HG02885 (cell line): Measurements from ENCODE around the gene SLC30A2.

Source experiments
- ATAC-seq: cut with Tn5 transposase; IDR thresholded peaks from one replicate; pipeline ENCODE4 v1.9.1; 2021; ENCODE audit warnings: mild to moderate bottlenecking; ENCODE audit not compliant: unreplicated experiment, poor library complexity

Gene SLC30A2

GRCh38 chr1:26025060-26025459 is 20.9 kb downstream of the SLC30A2 start:
- ATAC-seq = no peak

DNA sequence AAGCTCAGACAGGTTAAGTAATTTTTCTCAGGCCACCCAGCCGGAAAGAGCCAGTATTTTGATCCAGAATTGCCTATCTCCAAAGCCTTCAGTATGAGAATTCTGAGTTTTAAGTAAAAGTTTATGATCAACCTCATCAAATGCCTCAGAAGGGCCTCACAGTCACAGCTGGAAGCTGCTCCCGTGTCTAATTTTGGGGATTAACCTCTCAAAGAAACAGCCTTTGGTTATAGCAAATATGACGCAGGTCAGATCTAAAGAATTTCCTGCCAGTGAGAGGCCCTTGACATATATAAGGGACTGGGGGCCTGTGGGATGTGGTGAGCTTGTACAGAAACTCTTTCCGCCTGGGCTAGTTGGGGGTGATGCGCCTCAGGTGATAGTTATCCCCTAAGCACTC is 22.1 kb downstream of the SLC30A2 start:
- no peak for ATAC-seq

- no peak for ATAC-seq
Observed at GRCh38 chr1:26023009-26023408, 22.9 kb downstream of the SLC30A2 start.

- ATAC-seq = no peak
Observed at GRCh38 chr1:26022404-26022779, 23.5 kb downstream of the SLC30A2 start.

GRCh38 chr1:26021647-26022403 is 24.1 kb downstream of the SLC30A2 start, which contains the start of gene EXTL1:
Gene EXTL1 (plus strand): TSS chr1:26021775. CDS start chr1:26022647, 872 bp downstream.
- ATAC-seq = no peak

DNA sequence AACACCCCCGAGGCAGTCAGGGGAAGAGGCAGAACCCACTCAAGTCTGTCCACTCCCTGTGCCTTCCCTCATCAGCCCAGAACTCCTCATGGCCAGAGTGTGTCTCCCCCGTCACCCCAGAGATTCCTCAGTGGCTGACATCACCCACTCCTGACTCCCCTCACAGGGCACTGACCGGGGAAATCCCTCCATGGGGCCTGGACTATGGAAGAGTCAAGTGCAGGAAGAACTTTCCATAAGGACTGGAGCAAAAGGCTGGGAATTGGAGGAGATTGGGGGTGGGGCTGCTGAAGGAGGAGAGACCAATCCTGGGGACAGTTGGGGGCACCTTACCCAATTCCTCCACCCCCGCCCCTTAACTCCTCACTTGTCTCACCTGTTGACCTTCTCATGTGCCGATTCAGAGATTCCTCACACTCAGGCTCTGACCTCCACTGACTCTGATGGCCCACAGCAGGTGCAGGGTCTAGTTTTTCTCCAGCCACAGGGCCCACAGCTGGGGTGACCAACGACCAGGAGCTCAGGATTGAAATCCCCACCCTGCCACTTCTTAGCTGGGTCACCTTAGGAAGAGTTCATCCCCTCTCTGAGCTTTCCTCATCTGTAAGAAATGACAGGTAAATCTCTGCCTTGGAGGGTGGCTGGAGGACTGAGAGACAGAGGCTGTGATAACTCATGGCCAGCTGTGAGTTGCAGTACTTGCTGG is 24.8 kb downstream of the SLC30A2 start:
- no peak for ATAC-seq

DNA sequence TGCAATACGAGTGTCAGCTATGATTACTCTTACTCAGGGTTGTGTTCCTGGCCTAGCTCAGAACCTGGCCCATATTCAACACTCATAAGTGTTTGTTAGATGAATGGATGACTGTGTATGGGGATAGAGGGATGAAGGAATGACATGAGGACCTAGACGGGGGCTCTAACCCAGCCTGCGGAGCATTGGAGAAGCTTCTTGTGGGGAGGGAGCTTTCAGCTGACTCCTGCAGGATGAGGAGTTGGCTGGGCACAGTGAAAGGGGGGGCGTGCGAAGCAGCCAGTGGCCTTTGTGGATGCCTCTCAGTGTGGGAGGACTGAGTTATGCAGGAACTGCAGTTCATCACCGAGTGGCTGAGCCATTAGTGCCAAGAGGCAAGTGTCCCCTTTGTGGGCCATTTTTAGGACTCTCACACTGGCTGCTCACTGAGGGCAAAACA is 25.6 kb downstream of the SLC30A2 start:
- ATAC-seq = no peak

- ATAC-seq = no peak
Observed at GRCh38 chr1:26019641-26020315, 26.1 kb downstream of the SLC30A2 start.

GRCh38 chr1:26017606-26018005 is 28.3 kb downstream of the SLC30A2 start:
- no peak for ATAC-seq

DNA sequence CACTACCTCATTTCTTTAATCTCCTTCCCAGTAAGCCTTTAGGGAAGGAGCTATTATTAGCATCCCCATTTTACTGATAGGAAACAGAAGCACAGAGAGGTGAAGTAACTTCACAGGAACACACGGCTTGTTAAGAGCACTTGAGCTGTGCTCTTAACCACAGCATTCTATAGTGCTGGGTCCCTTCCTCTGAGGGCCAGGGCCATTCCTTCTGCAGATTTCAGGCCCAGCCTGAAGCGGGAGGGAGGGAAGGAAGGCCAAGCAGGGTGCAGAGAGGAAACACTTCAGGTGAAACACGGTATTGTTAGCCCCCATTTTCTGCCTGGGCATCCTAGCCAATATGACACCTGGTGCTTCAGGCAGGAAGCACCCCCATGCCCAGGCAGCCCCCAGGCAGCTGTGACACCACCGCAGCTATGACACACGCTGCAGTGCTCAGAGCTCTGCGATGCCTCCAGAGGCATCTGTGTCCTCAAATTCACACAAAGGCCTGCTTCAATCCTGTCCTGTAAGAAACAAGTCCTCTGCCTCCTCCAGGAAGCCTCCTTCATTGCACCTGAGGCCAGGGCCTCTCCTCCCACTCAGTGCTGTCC is 28.9 kb downstream of the SLC30A2 start:
- ATAC-seq = no peak

GRCh38 chr1:26016258-26016952 is 29.5 kb downstream of the SLC30A2 start:
- no peak for ATAC-seq

GRCh38 chr1:26015358-26015757 is 30.6 kb downstream of the SLC30A2 start:
- no peak for ATAC-seq

GRCh38 chr1:26014179-26014578 is 31.7 kb downstream of the SLC30A2 start:
- no peak for ATAC-seq

DNA sequence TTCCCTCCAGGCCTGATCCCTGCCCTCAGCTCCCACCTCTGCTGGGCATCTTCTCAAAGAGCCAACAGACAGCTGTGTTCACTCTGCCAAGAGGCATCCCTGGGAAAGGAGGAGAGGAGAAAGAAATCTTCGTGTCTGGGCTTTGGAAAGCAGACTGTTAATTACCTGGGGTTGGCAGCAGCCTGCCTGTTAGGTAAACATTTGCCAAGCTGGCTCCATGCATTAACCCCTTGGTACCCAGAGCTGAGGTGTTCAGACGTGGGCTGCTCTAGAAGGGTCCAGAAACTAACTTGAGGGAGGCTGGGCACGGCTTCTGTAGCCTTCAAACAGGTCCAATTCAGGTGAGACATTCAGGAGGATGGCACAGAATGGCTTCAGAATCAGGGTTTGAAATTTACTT is 33.1 kb downstream of the SLC30A2 start:
- ATAC-seq = no peak

GRCh38 chr1:26010825-26011224 is 35.1 kb downstream of the SLC30A2 start:
- ATAC-seq = no peak

DNA sequence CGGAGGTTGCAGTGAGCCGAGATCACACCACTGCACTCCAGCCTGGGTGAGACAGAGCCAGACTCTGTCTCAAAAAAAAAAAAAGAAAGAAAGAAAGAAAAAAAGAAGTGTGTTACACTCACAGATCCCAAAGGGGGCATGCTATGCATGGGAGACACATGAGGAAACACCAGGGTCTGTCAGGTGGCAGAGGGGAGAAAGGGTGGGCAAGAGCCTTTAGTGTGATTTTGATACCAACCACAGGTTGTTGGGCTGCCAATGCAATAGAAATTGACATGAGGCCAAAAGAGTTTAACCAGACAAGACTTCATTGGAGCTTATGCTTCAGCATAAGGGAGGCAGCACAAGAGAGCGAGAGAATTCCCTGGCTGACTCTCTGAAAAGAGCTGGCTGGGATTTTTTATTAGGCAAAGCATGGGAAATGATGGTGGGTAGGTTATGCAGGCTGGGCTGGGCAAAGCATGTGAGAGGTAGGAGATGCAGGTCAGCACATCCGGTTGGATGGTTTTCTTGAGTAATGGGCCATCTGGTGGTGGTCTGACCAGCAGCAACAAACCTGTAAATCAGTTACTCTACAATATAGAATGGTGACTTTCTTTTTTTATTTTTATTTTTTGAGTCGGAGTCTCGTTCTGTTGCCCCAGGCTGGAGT is 36.0 kb downstream of the SLC30A2 start:
- ATAC-seq = no peak

DNA sequence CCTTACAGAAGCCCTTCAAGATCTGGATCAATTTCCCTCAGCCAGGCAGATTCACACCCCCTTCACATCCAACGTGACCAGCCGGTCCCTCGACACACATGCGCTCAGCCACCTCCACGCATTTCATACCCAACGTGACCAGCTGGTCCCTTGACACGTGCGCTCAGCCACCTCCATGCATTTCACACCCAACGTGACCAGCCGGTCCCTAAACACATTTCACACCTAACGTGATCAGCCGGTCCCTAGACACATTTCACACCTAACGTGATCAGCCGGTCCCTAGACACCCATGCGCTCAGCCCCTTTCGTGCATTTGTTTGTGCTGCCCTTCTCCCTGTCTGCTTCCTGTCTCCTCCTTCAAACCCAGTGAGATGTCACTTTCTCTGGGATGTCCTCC is 39.2 kb downstream of the SLC30A2 start:
- no peak for ATAC-seq

DNA sequence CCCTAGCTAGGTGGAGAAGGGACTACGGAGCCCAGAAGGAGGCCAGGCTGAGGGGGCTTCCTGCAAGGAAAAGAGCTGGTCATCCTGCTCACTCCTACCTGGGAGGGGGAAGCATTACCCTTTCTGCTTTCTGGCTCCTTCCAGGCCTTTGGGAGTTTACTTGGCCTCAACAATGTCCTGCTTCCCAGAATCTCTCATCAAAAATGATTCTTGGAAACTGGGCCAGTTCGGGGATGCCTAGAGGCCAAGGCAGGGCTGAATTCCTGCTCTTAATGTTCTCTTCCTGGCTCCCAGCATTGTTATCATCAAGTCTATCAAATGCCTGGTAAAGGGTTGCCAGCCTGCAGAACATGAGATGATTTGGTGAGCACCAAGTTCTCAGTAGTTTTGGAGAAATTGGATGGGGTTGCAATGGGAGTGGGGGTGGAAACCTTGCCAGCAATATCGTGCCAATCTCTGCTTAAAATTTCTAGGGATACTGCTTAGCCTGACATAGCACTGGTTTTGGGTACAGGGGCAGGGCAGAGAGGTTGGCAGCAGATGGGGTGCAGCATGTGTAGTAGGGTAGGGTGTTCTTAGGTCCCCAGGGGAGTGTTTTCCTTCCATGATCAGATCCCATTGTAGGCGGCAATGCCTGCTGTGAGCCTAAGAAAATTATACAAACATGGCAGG is 40.3 kb downstream of the SLC30A2 start:
- no peak for ATAC-seq

GRCh38 chr1:26003756-26004155 is 42.2 kb downstream of the SLC30A2 start:
- ATAC-seq = no peak
